ENCODE measurements around the gene VN1R2.
"Not testable (repeated sequence)": the region's sequence is repeated elsewhere in the genome, so short reads cannot be mapped to it uniquely, and the experiment has no call there.

VN1R2 gene

GRCh38 chr19:53257715-53258342 is at the start of gene VN1R2:
Gene VN1R2 (plus strand): TSS chr19:53258292. CDS start chr19:53258376, 84 bp downstream.
- TF ChIP-seq CTCF (conservative IDR thresholded peaks at IDR 0.05; ENCODE audit: control insufficient read depth, insufficient read depth, low read depth, low read length): peak; percentile 4
- not testable (repeated sequence) for DNase-seq (ENCODE audit: low read depth); H3K4me3 ChIP-seq (ENCODE audit: control insufficient read depth, low read depth, low read length)

- H3K4me3 ChIP-seq (ENCODE audit: control insufficient read depth, low read depth, low read length); DNase-seq (ENCODE audit: low read depth): not testable (repeated sequence)
These were observed 46.5 kb upstream of the VN1R2 start for GRCh38 chr19:53211554-53211953.

- H3K4me3 ChIP-seq (ENCODE audit: control insufficient read depth, low read depth, low read length): no peak overlapping the region
- DNase-seq (ENCODE audit: low read depth): no peak
- no peak for TF ChIP-seq CTCF (conservative IDR thresholded peaks at IDR 0.05; ENCODE audit: control insufficient read depth, insufficient read depth, low read depth, low read length)
These were observed 45.3 kb upstream of the VN1R2 start for GRCh38 chr19:53212703-53213320.

GRCh38 chr19:53222716-53223115 is 35.4 kb upstream of the VN1R2 start:
- not testable (repeated sequence) for DNase-seq (ENCODE audit: low read depth); H3K4me3 ChIP-seq (ENCODE audit: control insufficient read depth, low read depth, low read length)

GRCh38 chr19:53224606-53225005 is 33.5 kb upstream of the VN1R2 start:
- no peak overlapping the region for H3K4me3 ChIP-seq (ENCODE audit: control insufficient read depth, low read depth, low read length)
- no peak for TF ChIP-seq CTCF (conservative IDR thresholded peaks at IDR 0.05; ENCODE audit: control insufficient read depth, insufficient read depth, low read depth, low read length)

GRCh38 chr19:53237114-53237777 is 20.8 kb upstream of the VN1R2 start:
- no peak overlapping the region for H3K4me3 ChIP-seq (ENCODE audit: control insufficient read depth, low read depth, low read length)
- no peak for DNase-seq (ENCODE audit: low read depth)
- TF ChIP-seq CTCF (conservative IDR thresholded peaks at IDR 0.05; ENCODE audit: control insufficient read depth, insufficient read depth, low read depth, low read length): no peak

More at GRCh38 chr19:53224606-53225005, 33.5 kb upstream of the VN1R2 start:
- no peak for DNase-seq (ENCODE audit: low read depth)

- no peak for TF ChIP-seq CTCF (conservative IDR thresholded peaks at IDR 0.05; ENCODE audit: control insufficient read depth, insufficient read depth, low read depth, low read length)
- no peak for DNase-seq (ENCODE audit: low read depth)
- no peak overlapping the region for H3K4me3 ChIP-seq (ENCODE audit: control insufficient read depth, low read depth, low read length)
These were observed 11.6 kb upstream of the VN1R2 start for GRCh38 chr19:53246498-53246897.
